Upper lobe of right lung (tissue), 1 donor: ENCODE results near the gene NUDT5. TPM values are rescaled to one million over a fixed set of nuclear protein-coding genes. Genes with fewer than 3 reads are reported as not detected.
"Not testable (repeated sequence)": the region's sequence is repeated elsewhere in the genome, so short reads cannot be mapped to it uniquely, and the experiment has no call there.

Experiments
- ATAC-seq: fragments of 200-7000 bp; cut with Tn5 transposase; one replicate; pipeline ENCODE4 v1.9.1; 2020; ENCODE audit warnings: mild to moderate bottlenecking, moderate library complexity
- DNase-seq: peaks from one replicate; pipeline ENCODE4 v3.0.0-alpha.2; 2020
- H3K27ac ChIP-seq: fragments of 200-600 bp; one replicate; pipeline ENCODE4 v1.8.0; 2022
- H3K27me3 ChIP-seq: fragments of 200-600 bp; one replicate; pipeline ENCODE4 v1.8.0; 2022; ENCODE audit warnings: mild to moderate bottlenecking
- H3K36me3 ChIP-seq: fragments of 200-600 bp; one replicate; pipeline ENCODE4 v1.8.0; 2022
- H3K4me1 ChIP-seq: fragments of 200-600 bp; one replicate; pipeline ENCODE4 v1.8.0; 2022
- H3K4me3 ChIP-seq: fragments of 200-600 bp; one replicate; pipeline ENCODE4 v1.8.0; 2022; ENCODE audit warnings: mild to moderate bottlenecking
- H3K9me3 ChIP-seq: fragments of 200-600 bp; one replicate; pipeline ENCODE4 v1.8.0; 2022
- CTCF ChIP-seq: fragments of 200-600 bp; IDR thresholded peaks from one replicate; pipeline ENCODE4 v1.8.0; 2022; ENCODE audit warnings: antibody characterized with exemption
- intact Hi-C: fragments of 100-400 bp; cut with DNase I; formaldehyde crosslinking; loops from one replicate; pipeline ENCODE4 v1.11.0; 2022
- total RNA-seq: library from RNA; stranded (reverse); fragmentation: NEBNext Ultra II Directional; extraction: Animal tissue kit (Norgen Biotek cat#: 25700); gene quantifications from one replicate; pipeline ENCODE4 v1.2.1, GENCODE V29; 2021
- donor health status: DM: no; HTN: yes; CAD: no; lungs with severe emphysema.

The NUDT5 gene
- total RNA-seq, 1 donor from 2014 or later, result 49.9 TPM

GRCh38 chr10:12237265-12238220 lies 41.9 kb upstream of the NUDT5 start:
- H3K27me3 ChIP-seq, result no peaks in the 10 kb centered on the region
- no peak for TF ChIP-seq CTCF
- intact Hi-C loops, result no loop called here
- H3K4me3 ChIP-seq, result no peak overlapping the region
- H3K4me1 ChIP-seq, result peaks cover 23% of the 10 kb centered on the region
- ATAC-seq (no peak), DNase-seq (no peak)
- no peaks in the 10 kb centered on the region for H3K9me3 ChIP-seq
- H3K27ac ChIP-seq, result no peak overlapping the region
- H3K36me3 ChIP-seq, result peaks cover 56% of the 10 kb centered on the region

- Histone ChIP-seq H3K4me1 (peaks cover 10% of the 10 kb centered on the region), H3K27me3 (no peaks in the 10 kb centered on the region), H3K4me3 (no peak overlapping the region), H3K27ac (no peak overlapping the region), H3K9me3 (no peaks in the 10 kb centered on the region), H3K36me3 (peaks cover 73% of the 10 kb centered on the region)
- DNase-seq (no peak), ATAC-seq (peak; percentile 33)
- TF ChIP-seq CTCF, result no peak
- intact Hi-C loops, result no loop called here
Measured at GRCh38 chr10:12235796-12236195, 40.1 kb upstream of the NUDT5 start.

- Histone ChIP-seq H3K4me1 (peaks cover 10% of the 10 kb centered on the region), H3K9me3 (no peaks in the 10 kb centered on the region), H3K27ac (no peak overlapping the region), H3K27me3 (no peaks in the 10 kb centered on the region), H3K36me3 (peaks cover 78% of the 10 kb centered on the region), H3K4me3 (no peak overlapping the region)
- intact Hi-C loops, result no loop called here
- no peak for TF ChIP-seq CTCF
- no peak for ATAC-seq
- no peak for DNase-seq
Measured at GRCh38 chr10:12235116-12235694, 39.5 kb upstream of the NUDT5 start.

GRCh38 chr10:12234687-12235086 lies 39.0 kb upstream of the NUDT5 start:
- H3K27me3 ChIP-seq, H3K9me3 ChIP-seq, DNase-seq, H3K27ac ChIP-seq, ATAC-seq, H3K4me3 ChIP-seq, intact Hi-C loops: not testable (repeated sequence)
- Histone ChIP-seq H3K36me3 (peaks cover 84% of the 10 kb centered on the region), H3K4me1 (peaks cover 10% of the 10 kb centered on the region)

- ATAC-seq, result no peak
- TF ChIP-seq CTCF, result no peak
Measured at GRCh38 chr10:12228851-12229250, 33.2 kb upstream of the NUDT5 start.

GRCh38 chr10:12226438-12226837 lies 30.7 kb upstream of the NUDT5 start:
- H3K27me3 ChIP-seq, H3K27ac ChIP-seq, H3K4me3 ChIP-seq, H3K9me3 ChIP-seq, ATAC-seq, intact Hi-C loops, DNase-seq, H3K4me1 ChIP-seq: not testable (repeated sequence)
- H3K36me3 ChIP-seq, result peaks cover 56% of the 10 kb centered on the region

More at GRCh38 chr10:12228851-12229250, 33.2 kb upstream of the NUDT5 start:
- Histone ChIP-seq H3K4me3 (no peak overlapping the region), H3K4me1 (no peaks in the 10 kb centered on the region), H3K36me3 (peaks cover 62% of the 10 kb centered on the region), H3K27ac (no peak overlapping the region), H3K9me3 (no peaks in the 10 kb centered on the region), H3K27me3 (no peaks in the 10 kb centered on the region)
- DNase-seq, result no peak
- intact Hi-C loops, result no loop called here
